Gastroesophageal sphincter (tissue), 4 donors: ENCODE data around the gene ELP4. TPM values are rescaled to one million over a fixed set of nuclear protein-coding genes. Genes with fewer than 3 reads are reported as not detected.

ENCODE experiments used
- ATAC-seq: fragments of 150-250 bp; one replicate; pipeline ENCODE4 v1.9.1; 2016; ENCODE audit warnings: mild to moderate bottlenecking, moderate library complexity
- H3K27ac ChIP-seq, 4 donors: fragments of 200-600 bp; sonication (generic) in 3 of 4; 1 replicate in 3 of 4; 2 replicates in 1 of 4; pipeline ENCODE4 v1.5.1; 2016 to 2019
- H3K27me3 ChIP-seq: fragments of 200-600 bp; sonication (generic); one replicate; pipeline ENCODE4 v1.5.1; 2019
- H3K36me3 ChIP-seq, 2 donors: fragments of 200-600 bp; sonication (generic); one replicate each; pipeline ENCODE4 v1.5.1; 2019; ENCODE audit warnings: control low read depth in 1 of 2
- H3K4me1 ChIP-seq, 3 donors: fragments of 200-600 bp; sonication (generic); 1 replicate in 2 of 3; 2 replicates in 1 of 3; pipeline ENCODE4 v1.5.1; 2016 to 2019; ENCODE audit warnings: control low read depth in 2 of 3
- H3K4me3 ChIP-seq, 2 donors: fragments of 200-600 bp; sonication (generic); one replicate each; pipeline ENCODE4 v1.5.1; 2019; ENCODE audit warnings: mild to moderate bottlenecking in 1 of 2, moderate library complexity in 1 of 2
- H3K9me3 ChIP-seq, 3 donors: fragments of 200-600 bp; sonication (generic); one replicate each; pipeline ENCODE4 v1.5.1; 2017 to 2019; ENCODE audit warnings: control low read depth in 2 of 3
- EP300 ChIP-seq: sonication (generic); formaldehyde crosslinking; IDR thresholded peaks from one replicate; pipeline ENCODE4 v1.6.1; 2017; ENCODE audit warnings: antibody characterized with exemption, mild to moderate bottlenecking
- POLR2A ChIP-seq, 2 donors: fragments of 450-650 bp; IDR thresholded peaks; one replicate each; pipeline ENCODE4 v1.6.1; 2017; ENCODE audit warnings: antibody characterized with exemption in 2 of 2, mild to moderate bottlenecking in 2 of 2, moderate library complexity in 1 of 2
- POLR2AphosphoS5 ChIP-seq: sonication (generic); formaldehyde crosslinking; IDR thresholded peaks from one replicate; pipeline ENCODE4 v1.6.1; 2017; ENCODE audit warnings: antibody characterized with exemption
- WGBS, 2 donors: methylation state at CpG; one replicate each; pipeline ENCODE4 v1.1.5; 2018; ENCODE audit warnings: low coverage in 1 of 2; 5-methylcytosine and 5-hydroxymethylcytosine counted together
- total RNA-seq, 4 donors: library from RNA; depleted of rRNA; stranded (reverse); fragments of >200 nt; gene quantifications; one replicate each; pipeline ENCODE4 v1.1.0, GENCODE V29; 2016
- TF ChIP-seq, protein P1 (sequence below), 4 experiments: fragments of 200-600 bp in 2 of 4; fragments of 450-650 bp in 2 of 4; sonication (generic) in 1 of 4; IDR thresholded peaks; one replicate each; pipeline ENCODE4 v1.5.1; 2017 to 2019; ENCODE audit warnings: antibody characterized with exemption in 4 of 4, mild to moderate bottlenecking in 2 of 4, moderate library complexity in 2 of 4

ELP4 gene
- total RNA-seq, 4 donors from 2014 or later, result 20.6 to 33.8 (median 31.6) TPM

DNA sequence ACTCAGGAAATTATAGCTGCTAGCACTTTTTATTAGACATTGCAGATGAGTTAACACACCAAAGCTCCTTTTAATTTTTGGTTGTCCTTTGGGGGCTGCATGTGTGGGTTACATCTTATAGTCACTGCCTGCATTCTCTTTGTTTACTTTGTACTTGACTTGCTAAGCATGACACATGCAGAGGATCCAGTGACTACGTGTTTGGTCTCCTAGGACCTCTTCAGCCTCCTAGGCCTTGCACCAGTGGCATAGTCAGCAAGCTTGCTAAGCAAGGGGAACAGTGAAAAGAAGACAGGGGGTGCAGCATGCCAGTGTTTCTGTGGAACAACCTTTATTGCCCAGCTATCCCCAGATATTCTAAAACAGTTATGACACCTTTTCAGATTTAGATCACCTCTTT is 193.4 kb downstream of the ELP4 start:
- no peak overlapping the region for H3K27ac ChIP-seq
- no peak for TF ChIP-seq POLR2A (IDR thresholded peaks at IDR 0.05)
- TF ChIP-seq, protein P1, sequence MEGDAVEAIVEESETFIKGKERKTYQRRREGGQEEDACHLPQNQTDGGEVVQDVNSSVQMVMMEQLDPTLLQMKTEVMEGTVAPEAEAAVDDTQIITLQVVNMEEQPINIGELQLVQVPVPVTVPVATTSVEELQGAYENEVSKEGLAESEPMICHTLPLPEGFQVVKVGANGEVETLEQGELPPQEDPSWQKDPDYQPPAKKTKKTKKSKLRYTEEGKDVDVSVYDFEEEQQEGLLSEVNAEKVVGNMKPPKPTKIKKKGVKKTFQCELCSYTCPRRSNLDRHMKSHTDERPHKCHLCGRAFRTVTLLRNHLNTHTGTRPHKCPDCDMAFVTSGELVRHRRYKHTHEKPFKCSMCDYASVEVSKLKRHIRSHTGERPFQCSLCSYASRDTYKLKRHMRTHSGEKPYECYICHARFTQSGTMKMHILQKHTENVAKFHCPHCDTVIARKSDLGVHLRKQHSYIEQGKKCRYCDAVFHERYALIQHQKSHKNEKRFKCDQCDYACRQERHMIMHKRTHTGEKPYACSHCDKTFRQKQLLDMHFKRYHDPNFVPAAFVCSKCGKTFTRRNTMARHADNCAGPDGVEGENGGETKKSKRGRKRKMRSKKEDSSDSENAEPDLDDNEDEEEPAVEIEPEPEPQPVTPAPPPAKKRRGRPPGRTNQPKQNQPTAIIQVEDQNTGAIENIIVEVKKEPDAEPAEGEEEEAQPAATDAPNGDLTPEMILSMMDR (IDR thresholded peaks at IDR 0.05), result no peak
- TF ChIP-seq POLR2AphosphoS5, result no peak
- TF ChIP-seq EP300, result no peak
- no peaks in the 10 kb centered on the region for H3K9me3 ChIP-seq
- H3K4me1 ChIP-seq, result no peaks in the 10 kb centered on the region
- H3K36me3 ChIP-seq, result peaks cover 0 to 3% of the 10 kb centered on the region in 2 donors
- no peak overlapping the region for H3K4me3 ChIP-seq
- WGBS, 2 donors, result 60 to 63% methylated on average over 1 of the region's 1 CpG
- no peak for ATAC-seq
- no peaks in the 10 kb centered on the region for H3K27me3 ChIP-seq

GRCh38 chr11:31706357-31706756 is 196.8 kb downstream of the ELP4 start:
- no peak overlapping the region for H3K27ac ChIP-seq
- TF ChIP-seq POLR2A (IDR thresholded peaks at IDR 0.05) (no peak), EP300 (no peak), POLR2AphosphoS5 (no peak)
- TF ChIP-seq, protein P1 (IDR thresholded peaks at IDR 0.05), result no peak
- no peak for ATAC-seq

DNA sequence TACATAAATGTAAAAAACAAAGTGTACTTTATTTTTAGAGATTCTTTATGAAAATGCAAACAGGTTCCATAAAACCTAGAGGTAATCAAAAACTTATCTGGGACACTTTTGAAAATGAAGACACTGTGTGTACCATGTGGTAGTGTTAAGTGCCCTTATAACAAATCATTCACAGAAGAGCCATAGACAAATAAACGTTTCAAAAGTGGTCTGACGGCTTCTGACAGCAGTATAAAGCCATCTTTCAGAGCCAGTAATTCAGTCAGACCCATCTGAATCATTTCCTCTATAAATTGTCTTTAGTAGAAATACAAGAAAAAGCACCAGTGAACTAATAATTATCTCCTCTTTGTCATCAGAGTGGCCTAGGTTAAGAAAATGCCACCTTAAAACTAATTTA is 201.6 kb downstream of the ELP4 start:
- peaks cover 0 to 3% of the 10 kb centered on the region in 2 donors for H3K36me3 ChIP-seq
- no peaks in the 10 kb centered on the region for H3K9me3 ChIP-seq
- H3K4me1 ChIP-seq, result no peaks in the 10 kb centered on the region
- TF ChIP-seq POLR2A (IDR thresholded peaks at IDR 0.05) (no peak), EP300 (no peak), POLR2AphosphoS5 (no peak)
- TF ChIP-seq, protein P1 (IDR thresholded peaks at IDR 0.05), result no peak
- ATAC-seq, result no peak
- no peak overlapping the region for H3K27ac ChIP-seq
- no peak overlapping the region for H3K4me3 ChIP-seq
- 53 to 68% methylated on average over 2 of the region's 2 CpGs for WGBS, 2 donors
- H3K27me3 ChIP-seq, result no peaks in the 10 kb centered on the region

More at GRCh38 chr11:31706357-31706756, 196.8 kb downstream of the ELP4 start:
- no peaks in the 10 kb centered on the region for H3K27me3 ChIP-seq
- no peaks in the 10 kb centered on the region for H3K4me1 ChIP-seq
- no peaks in the 10 kb centered on the region for H3K9me3 ChIP-seq
- WGBS, 2 donors, result 95 to 100% methylated on average over 1 of the region's 1 CpG
- H3K36me3 ChIP-seq, result peaks cover 0 to 3% of the 10 kb centered on the region in 2 donors
- H3K4me3 ChIP-seq, result no peak overlapping the region

DNA sequence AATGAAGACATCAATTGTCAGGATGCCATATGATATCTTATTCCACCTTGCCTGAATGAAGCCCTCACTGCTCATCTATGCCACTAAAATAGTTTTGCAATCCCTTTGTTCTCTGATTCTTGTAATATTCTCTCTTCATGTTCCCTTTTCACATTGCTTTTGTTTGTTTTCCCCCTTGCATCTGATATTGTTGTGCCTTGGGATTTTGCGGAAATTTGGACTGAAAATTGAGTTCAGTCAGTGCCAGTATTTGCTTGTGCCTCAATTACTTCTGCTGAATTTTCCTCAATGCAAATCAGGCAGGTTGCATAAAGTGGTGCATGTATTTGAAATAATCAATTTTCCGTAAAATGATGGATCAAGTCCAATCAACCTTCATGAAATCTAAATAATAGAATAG is 203.3 kb downstream of the ELP4 start:
- WGBS, 2 donors, result 96 to 98% methylated on average over 2 of the region's 2 CpGs
- peaks cover 0 to under 1% of the 10 kb centered on the region in 2 donors for H3K36me3 ChIP-seq
- no peak for TF ChIP-seq EP300
- TF ChIP-seq POLR2AphosphoS5, result no peak
- TF ChIP-seq POLR2A (IDR thresholded peaks at IDR 0.05), result no peak
- TF ChIP-seq, protein P1 (IDR thresholded peaks at IDR 0.05), result no peak
- no peak overlapping the region for H3K27ac ChIP-seq
- H3K9me3 ChIP-seq, result no peaks in the 10 kb centered on the region
- no peaks in the 10 kb centered on the region for H3K4me1 ChIP-seq
- ATAC-seq, result no peak
- no peak overlapping the region for H3K4me3 ChIP-seq
- no peaks in the 10 kb centered on the region for H3K27me3 ChIP-seq

- no peak for TF ChIP-seq POLR2A (IDR thresholded peaks at IDR 0.05)
- TF ChIP-seq EP300, result no peak
- TF ChIP-seq, protein P1 (IDR thresholded peaks at IDR 0.05), result no peak
- no peak for TF ChIP-seq POLR2AphosphoS5
- H3K4me3 ChIP-seq, result no peak overlapping the region
- no peak overlapping the region for H3K27ac ChIP-seq
- 92 to 100% methylated on average over 1 to 3 of the region's 3 CpGs for WGBS, 2 donors
- H3K4me1 ChIP-seq, result no peaks in the 10 kb centered on the region
- no peaks in the 10 kb centered on the region for H3K9me3 ChIP-seq
- no peak for ATAC-seq
- no peaks in the 10 kb centered on the region for H3K36me3 ChIP-seq
- H3K27me3 ChIP-seq, result no peaks in the 10 kb centered on the region
Measured at GRCh38 chr11:31714840-31715239, 205.3 kb downstream of the ELP4 start.
